ENCODE measurements around the gene GSAP.
"Not testable (repeated sequence)": the region's sequence is repeated elsewhere in the genome, so short reads cannot be mapped to it uniquely, and the experiment has no call there.

GSAP gene

GRCh38 chr7:77275663-77276062, 140.5 kb downstream of the GSAP start:
- DNase-seq, result not testable (repeated sequence)

GRCh38 chr7:77271766-77272165, 144.4 kb downstream of the GSAP start:
- DNase-seq, result no peak

GRCh38 chr7:77270094-77270480, 146.1 kb downstream of the GSAP start:
- DNase-seq, result no peak

- no peak for DNase-seq
Measured at GRCh38 chr7:77269360-77270093, 146.6 kb downstream of the GSAP start.

- DNase-seq, result no peak
Measured at GRCh38 chr7:77266291-77266794, 149.8 kb downstream of the GSAP start.

GRCh38 chr7:77265666-77266065, 150.5 kb downstream of the GSAP start:
- no peak for DNase-seq

- DNase-seq, result no peak
Measured at GRCh38 chr7:77262316-77262715, 153.8 kb downstream of the GSAP start.
